DND-41 (cell line): ENCODE data around the gene USP5.

Experiments used
- ATAC-seq: fragments of 200-7000 bp; cut with Tn5 transposase; 3 replicates; pipeline ENCODE4 v1.9.1; 2021; ENCODE audit warnings: low read depth; ENCODE audit not compliant: insufficient read depth
- DNase-seq: peaks from one replicate; pipeline ENCODE4 v3.0.0-alpha.2; 2020
- H2AFZ ChIP-seq: 2 replicates; pipeline ENCODE4 v1.6.0; 2012; ENCODE audit warnings: low read depth, low read length
- H3K27ac ChIP-seq: 2 replicates; pipeline ENCODE4 v1.5.1; 2012; ENCODE audit warnings: low read length, inconsistent platforms
- H3K27me3 ChIP-seq: fragments of 200-600 bp; sonication (generic); 2 replicates; pipeline ENCODE4 v1.6.0; 2012; ENCODE audit warnings: low read length, mild to moderate bottlenecking, inconsistent platforms; ENCODE audit not compliant: insufficient read depth, poor library complexity
- H3K36me3 ChIP-seq: 2 replicates; pipeline ENCODE4 v1.5.1; 2012; ENCODE audit warnings: low read length, inconsistent platforms; ENCODE audit not compliant: insufficient read depth
- H3K4me1 ChIP-seq: 2 replicates; pipeline ENCODE4 v1.5.1; 2012; ENCODE audit warnings: mild to moderate bottlenecking, low read length; ENCODE audit not compliant: insufficient read depth
- H3K4me2 ChIP-seq: 2 replicates; pipeline ENCODE4 v1.6.0; 2012; ENCODE audit warnings: mild to moderate bottlenecking, moderate library complexity, low read length, inconsistent platforms; ENCODE audit not compliant: insufficient read depth
- H3K4me3 ChIP-seq, 2 experiments: fragments of 200-600 bp in 1 of 2; shearing (Covaris generic) in 1 of 2; 2 replicates each; pipeline ENCODE4 v1.5.1; 2012 to 2016; ENCODE audit warnings: inconsistent platforms in 2 of 2, low read length in 2 of 2, mild to moderate bottlenecking in 2 of 2, low read depth in 1 of 2, moderate library complexity in 1 of 2
- H3K79me2 ChIP-seq: 2 replicates; pipeline ENCODE4 v1.6.0; 2012; ENCODE audit warnings: low read length, inconsistent platforms; ENCODE audit not compliant: insufficient read depth
- H3K9ac ChIP-seq: 2 replicates; pipeline ENCODE4 v1.6.0; 2012; ENCODE audit warnings: low read depth, mild to moderate bottlenecking, inconsistent platforms, low read length, moderate library complexity
- H3K9me3 ChIP-seq: 2 replicates; pipeline ENCODE4 v1.5.1; 2012; ENCODE audit warnings: low read length, moderate library complexity, mild to moderate bottlenecking, inconsistent platforms; ENCODE audit not compliant: insufficient read depth, severe bottlenecking
- H4K20me1 ChIP-seq: 2 replicates; pipeline ENCODE4 v1.6.0; 2012; ENCODE audit warnings: low read length; ENCODE audit not compliant: insufficient read depth
- CTCF ChIP-seq: IDR thresholded peaks from 2 replicates; pipeline ENCODE4 v1.5.1; 2012; ENCODE audit warnings: borderline replicate concordance, low read length, moderate library complexity, mild to moderate bottlenecking; ENCODE audit not compliant: poor library complexity, severe bottlenecking; ENCODE audit errors: extremely low read depth
- EZH2 ChIP-seq: IDR thresholded peaks from 3 replicates; pipeline ENCODE4 v1.6.1; 2012; ENCODE audit warnings: borderline replicate concordance, low read depth, mild to moderate bottlenecking, moderate library complexity, low read length, inconsistent platforms; ENCODE audit not compliant: severe bottlenecking

The USP5 gene

GRCh38 chr12:6826734-6827436 is 25.1 kb upstream of the USP5 start:
- Histone ChIP-seq H3K4me1 (peaks cover 19% of the 10 kb centered on the region), H3K9me3 (no peaks in the 10 kb centered on the region), H2AFZ (no peak overlapping the region), H4K20me1 (peaks cover 17% of the 10 kb centered on the region), H3K79me2 (no peaks in the 10 kb centered on the region), H3K36me3 (no peaks in the 10 kb centered on the region), H3K27ac (no peak overlapping the region), H3K4me2 (peak overlapping the region; percentile 5; the same call in 1 of the 2 replicates), H3K27me3 (peaks cover 92% of the 10 kb centered on the region), H3K4me3 (no peak overlapping the region), H3K9ac (no peak overlapping the region)
- no peak for DNase-seq
- no peak for ATAC-seq
- no peak for TF ChIP-seq EZH2
- TF ChIP-seq CTCF, result no peak

- H2AFZ ChIP-seq, result no peak overlapping the region
- no peak overlapping the region for H3K27ac ChIP-seq
- no peak overlapping the region for H3K9ac ChIP-seq
- H3K79me2 ChIP-seq, result no peaks in the 10 kb centered on the region
- peak overlapping the region; percentile 5; the same call in 1 of the 2 replicates for H3K4me2 ChIP-seq
- H3K4me3 ChIP-seq, result no peak overlapping the region
- H3K4me1 ChIP-seq, result peaks cover 15% of the 10 kb centered on the region
- TF ChIP-seq EZH2 (peak; percentile 45), CTCF (no peak)
- H3K9me3 ChIP-seq, result no peaks in the 10 kb centered on the region
- H4K20me1 ChIP-seq, result peaks cover 13% of the 10 kb centered on the region
- DNase-seq, result peak; percentile 62
- peak; percentile 53 for ATAC-seq
- H3K27me3 ChIP-seq, result peaks cover 87% of the 10 kb centered on the region
- no peaks in the 10 kb centered on the region for H3K36me3 ChIP-seq
These were observed 24.5 kb upstream of the USP5 start for GRCh38 chr12:6827437-6827911.

- H3K27ac ChIP-seq, result no peak within 1 kb of the TSS
- peaks cover 79% of the 10 kb centered on the region for H3K27me3 ChIP-seq
- TF ChIP-seq EZH2 (peak; percentile 40), CTCF (no peak)
- ATAC-seq (peak; percentile 15; the same call in 1 of the 3 replicates), DNase-seq (no peak)
- H3K36me3 ChIP-seq, result no peaks in the 10 kb centered on the region
- peak within 1 kb of the TSS; percentile 27; the same call in 1 of the 2 replicates for H3K9ac ChIP-seq
- peaks cover 15% of the 10 kb centered on the region for H3K4me1 ChIP-seq
- H3K9me3 ChIP-seq, result no peaks in the 10 kb centered on the region
- no peaks in the 10 kb centered on the region for H3K79me2 ChIP-seq
- H3K4me2 ChIP-seq, result peak within 1 kb of the TSS; percentile 57
- peaks cover 13% of the 10 kb centered on the region; the same call in 1 of the 2 replicates for H4K20me1 ChIP-seq
- H2AFZ ChIP-seq, result no peak within 1 kb of the TSS
- peak within 1 kb of the TSS in 1 of 2 experiments; percentile 36; a peak in 2 of 4 replicates for H3K4me3 ChIP-seq
These were observed 23.8 kb upstream of the USP5 start, which contains the start of gene P3H3 for GRCh38 chr12:6827982-6828780. Gene P3H3, plus strand, starts transcription at chr12:6828407. Its CDS starts 34 bp downstream, at chr12:6828441.
